NCI-H1048 (cell line): Measurements from ENCODE around the gene TIMM44.
"Not testable (repeated sequence)": the region's sequence is repeated elsewhere in the genome, so short reads cannot be mapped to it uniquely, and the experiment has no call there.

Source experiments
- DNase-seq: peaks from one replicate; lab custom pipeline; 2025; lab: John Stamatoyannopoulos, UW

Gene TIMM44

GRCh38 chr19:7900401-7900870 lies 43.0 kb downstream of the TIMM44 start:
- DNase-seq: no peak

- DNase-seq: no peak
These were observed 43.6 kb downstream of the TIMM44 start for GRCh38 chr19:7899751-7900378.

DNA sequence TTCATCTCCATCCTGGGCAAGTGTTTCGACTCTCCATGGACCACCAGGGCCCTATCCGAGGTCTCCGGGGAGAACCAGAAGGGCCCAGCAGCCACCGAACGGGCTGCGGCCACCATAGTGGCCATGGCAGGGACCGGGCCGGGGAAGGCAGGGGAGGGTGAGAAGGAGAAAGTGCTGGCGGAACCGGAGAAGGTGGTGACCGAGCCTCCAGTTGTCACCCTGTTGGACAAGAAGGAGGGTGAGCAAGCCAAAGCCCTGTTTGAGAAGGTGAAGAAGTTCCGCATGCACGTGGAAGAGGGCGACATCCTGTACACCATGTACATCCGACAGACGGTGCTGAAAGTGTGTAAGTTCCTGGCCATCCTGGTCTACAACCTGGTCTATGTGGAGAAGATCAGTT lies 44.5 kb downstream of the TIMM44 start:
- no peak for DNase-seq

DNA sequence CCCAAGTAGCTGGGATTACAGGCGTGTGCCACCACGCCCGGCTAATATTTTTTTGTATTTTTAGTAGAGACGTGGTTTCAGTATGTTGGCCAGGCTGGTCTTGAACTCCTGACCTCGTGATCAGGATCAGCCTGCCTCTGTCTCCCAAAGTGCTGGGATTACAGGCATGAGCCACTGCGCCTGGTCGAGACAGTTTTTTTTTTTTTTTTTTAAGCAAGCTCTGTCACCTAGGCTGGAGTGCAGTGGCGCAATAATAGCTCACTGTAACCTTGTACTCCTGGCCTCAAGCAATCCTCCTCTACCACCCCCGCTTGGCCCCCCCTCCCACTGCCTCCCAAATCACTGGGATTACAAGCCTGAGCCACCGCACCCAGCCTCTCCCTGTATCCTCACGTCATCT lies 46.2 kb downstream of the TIMM44 start:
- DNase-seq: no peak

- DNase-seq: no peak
These were observed 47.9 kb downstream of the TIMM44 start for GRCh38 chr19:7895565-7895964.

DNA sequence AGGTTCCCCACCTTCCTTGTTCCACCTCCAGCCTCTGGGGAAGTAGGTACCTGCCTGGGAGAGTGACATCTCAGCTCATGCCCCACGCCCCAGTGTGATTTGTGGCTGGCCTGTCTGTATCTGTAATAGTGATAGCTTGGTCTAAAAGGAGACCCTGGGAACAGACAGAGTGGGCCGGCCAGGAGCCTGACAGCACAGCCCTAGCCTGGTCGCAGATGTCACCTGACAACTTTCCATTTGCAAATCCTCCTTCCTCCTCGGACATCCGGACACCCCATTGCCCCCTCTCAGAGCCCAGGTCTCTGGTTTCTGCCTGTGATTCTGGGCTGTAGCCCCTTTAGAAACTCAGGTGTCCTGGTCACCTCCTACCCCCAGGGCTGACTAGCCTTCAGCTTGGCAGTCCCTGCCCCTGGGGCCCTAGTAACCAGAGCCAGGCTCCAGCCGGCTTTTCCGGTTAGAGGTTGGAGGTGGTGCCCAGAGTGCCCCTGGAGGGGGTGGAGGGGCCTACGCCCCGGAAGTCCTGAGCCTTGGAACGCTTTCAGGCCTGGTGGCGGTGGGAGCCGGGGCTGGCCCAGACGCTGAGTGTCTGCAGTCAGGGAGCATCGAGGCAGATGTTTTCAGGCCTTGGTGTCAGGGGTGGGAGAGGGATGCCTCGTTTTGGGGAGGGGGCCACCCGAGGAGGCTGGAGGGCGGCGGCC lies 48.7 kb downstream of the TIMM44 start:
- no peak for DNase-seq

DNA sequence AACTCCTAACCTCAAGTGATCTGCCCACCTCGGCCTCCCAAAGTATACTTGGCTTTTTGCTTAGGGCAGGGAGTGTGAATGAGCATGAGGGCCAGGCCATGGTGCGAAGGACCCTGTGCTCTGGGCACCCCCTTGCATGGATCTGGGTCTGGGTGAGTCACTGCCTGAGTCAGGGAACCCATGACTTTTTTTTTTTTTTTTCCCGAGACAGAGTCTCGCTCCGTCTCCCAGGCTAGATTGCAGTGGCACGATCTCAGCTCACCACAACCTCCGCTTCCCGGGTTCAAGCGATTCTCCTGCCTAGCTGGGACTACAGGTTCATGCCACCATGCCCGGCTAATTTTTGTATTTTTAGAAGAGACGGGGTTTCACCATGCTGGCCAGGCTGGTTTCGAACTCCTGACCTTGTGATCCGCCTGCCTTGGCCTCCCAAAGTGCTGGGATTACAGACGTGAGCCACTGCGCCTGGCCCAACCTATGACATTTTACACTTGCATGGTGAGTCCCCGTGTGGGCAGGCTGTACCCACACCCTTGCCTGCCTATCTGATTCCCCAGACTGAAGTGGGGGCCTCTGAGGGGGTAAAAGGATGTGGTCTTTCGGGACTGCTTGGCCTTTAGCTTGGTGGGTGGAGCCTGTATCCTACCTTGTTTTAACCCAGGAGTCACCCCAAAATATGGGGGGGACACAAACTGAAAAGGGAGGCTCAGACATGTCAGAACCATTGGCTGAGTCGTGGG lies 49.9 kb downstream of the TIMM44 start:
- not testable (repeated sequence) for DNase-seq

DNA sequence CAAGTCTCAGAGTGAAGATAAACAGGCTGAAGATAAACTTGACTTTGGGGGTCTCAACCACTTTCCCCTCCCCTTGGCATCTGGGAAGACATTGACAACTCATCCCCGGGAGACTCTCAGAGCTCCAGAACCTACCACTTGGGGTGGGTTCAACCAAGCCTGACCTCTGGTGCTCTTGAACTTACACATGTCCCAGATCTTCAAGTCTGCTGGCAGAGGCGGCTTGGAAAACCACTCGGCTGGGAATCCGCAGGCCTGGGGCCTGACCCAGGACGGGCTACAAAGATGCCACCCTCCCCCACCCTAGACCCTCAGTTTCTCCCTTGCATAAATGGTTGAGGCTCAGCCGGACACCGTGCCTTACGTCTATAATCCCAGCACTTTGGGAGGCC lies 54.6 kb downstream of the TIMM44 start:
- DNase-seq: no peak

GRCh38 chr19:7888145-7888825 lies 55.2 kb downstream of the TIMM44 start, which contains the start of gene LRRC8E:
TSS of gene LRRC8E (plus strand) at chr19:7888510. CDS start at chr19:7895604, 7,094 bp downstream.
- DNase-seq: peak; percentile 42

DNA sequence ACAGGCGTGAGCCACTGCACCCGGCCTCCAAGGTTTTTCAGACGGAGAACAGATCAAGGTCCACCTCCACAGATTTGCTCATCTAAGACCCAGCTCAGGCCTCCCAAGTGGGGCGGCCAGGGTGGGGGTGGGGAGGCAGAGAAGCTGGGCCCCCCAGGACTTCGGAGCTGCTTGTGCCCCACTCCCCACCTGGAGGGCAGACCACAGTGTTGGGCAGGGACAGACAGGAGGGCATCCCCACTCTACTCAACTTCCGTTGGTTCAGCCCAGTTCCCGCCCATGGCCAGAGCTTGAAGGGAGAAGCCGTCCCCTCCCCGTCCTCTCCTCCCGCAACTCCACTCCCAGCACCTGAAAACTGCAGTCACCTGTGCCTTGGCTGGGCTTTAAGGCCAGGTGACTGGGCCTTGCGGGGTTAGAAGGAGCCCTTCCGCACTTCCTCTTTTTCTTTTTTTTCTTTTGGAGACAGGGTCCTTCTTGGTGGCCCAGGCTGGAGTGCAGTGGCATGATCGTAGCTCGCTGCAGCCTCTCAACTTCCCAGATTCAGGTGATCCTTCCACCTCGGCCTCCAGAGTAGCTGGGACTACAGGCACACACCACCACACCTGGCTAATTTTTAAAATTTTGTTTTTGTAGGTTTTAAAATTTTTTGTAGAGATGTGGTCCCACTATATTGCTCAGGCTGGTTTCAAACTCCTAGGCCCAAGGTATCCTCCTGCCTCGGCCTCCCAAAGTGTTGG lies 55.9 kb downstream of the TIMM44 start:
- no peak for DNase-seq

GRCh38 chr19:7885818-7886217 lies 57.6 kb downstream of the TIMM44 start:
- DNase-seq: no peak

GRCh38 chr19:7883796-7884570 lies 59.5 kb downstream of the TIMM44 start:
- no peak for DNase-seq

- DNase-seq: no peak
These were observed 60.4 kb downstream of the TIMM44 start for GRCh38 chr19:7883105-7883504.

DNA sequence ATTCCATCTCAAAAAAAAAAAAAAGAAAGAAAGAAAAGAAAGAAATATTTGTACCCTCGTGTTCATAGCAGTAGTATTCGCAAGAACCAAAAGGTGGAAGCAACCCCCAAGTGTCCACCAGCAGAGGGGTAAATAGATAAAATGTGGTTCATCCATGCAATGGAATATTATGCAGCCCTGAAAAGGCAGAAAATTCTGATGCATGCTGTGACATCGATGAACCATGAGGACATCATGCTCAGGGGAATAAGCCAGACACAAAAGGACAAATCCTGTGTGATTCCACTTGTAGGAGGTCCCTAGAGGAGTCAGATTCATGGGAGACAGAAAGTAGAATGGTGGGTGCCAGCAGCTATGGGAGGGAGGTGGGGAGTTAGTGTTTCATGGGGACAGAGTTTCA lies 61.6 kb downstream of the TIMM44 start:
- DNase-seq: no peak

DNA sequence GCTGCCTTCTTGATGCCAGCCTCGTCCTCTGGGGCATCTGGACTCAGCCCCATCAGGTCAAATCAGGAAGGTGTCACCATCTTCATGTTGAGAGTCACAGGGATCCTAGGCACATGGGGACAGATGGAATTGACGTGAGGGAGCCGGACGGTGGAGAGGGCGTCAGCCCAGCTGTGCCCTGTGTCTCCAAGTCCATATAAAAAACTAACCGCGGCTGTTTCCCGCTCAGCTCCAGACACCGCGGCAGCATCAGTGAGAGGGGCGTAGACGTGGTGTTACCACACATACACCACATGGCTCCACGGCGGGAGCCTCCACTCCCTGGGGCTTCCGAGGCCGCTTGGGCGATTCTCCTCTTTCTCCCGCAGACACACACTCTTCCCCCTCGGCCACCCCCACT lies 63.6 kb downstream of the TIMM44 start:
- DNase-seq: no peak

DNA sequence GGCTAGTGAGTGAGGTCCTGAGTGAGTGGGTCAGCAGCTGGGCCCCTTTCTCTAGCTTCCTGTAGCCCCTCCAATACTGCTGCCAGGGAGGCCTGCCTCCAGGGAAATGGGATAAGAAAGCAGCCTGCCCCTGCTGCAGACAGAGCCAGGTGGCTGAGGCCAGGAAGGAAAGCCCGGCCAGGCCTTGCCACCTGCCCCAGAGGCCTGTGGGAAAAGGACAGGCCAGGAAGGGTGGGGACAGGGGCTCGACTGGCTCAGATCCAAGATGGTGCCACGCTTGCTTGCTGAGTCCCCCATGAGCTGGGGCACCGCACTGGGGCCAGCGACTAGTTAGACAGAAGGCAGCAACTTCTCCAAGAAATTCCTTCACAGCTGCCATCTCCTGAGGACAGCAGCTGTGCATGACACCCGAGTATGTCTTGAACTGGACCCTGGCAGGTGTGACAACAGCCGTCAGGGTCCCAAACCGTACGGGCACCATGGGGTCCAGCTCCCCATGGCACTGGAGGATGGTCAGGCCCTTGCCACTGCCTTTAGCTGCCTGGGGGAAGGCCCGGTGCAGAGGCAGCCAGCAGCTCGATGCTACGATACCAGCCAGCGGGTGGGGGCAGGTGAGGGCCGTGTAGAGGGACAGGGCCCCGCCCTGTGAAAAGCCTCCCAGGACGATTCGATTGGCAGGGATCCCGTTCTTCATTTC lies 64.2 kb downstream of the TIMM44 start:
- no peak for DNase-seq

DNA sequence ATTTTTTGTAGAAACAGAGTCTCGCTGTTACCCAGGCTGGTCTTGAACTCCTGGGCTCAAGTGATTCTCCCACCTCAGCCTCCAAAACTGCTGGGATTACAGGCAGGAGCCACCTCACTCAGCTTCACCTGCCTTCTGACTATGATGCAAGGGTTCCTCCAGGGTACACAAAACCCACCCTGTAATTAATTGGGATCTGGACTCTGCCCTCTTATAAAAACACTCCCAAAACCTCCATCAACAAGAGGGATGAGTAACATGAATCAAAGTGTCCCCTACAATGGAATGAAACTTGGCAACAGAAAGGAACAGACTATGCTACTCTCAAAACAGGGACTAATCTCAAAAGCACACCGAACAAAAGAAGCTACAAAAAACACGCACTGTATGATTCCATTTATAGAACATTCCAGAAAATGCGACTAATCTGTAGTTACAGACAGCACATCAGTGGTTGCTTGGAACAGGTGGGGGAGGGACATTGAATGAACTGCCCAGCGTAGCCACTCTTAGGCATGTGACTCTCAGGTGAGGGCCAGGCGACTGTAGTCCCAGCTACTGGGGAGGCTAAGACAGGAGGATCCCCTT lies 66.1 kb downstream of the TIMM44 start:
- no peak for DNase-seq
